ENCODE data around the gene PDSS2. TPM values are rescaled to one million over a fixed set of nuclear protein-coding genes. Genes with fewer than 3 reads are reported as not detected.

The PDSS2 gene
- total RNA-seq (2012; rRNA removed) (8.6 and 8.9 TPM in 2 replicates), polyA plus RNA-seq (2012; rRNA removed) (9.2 and 10.1 TPM in 2 replicates), Bru-seq, nascent RNA (percentile 68 among the genes with signal in this experiment), BruChase-seq, experiment 1, labeled RNA remaining after a 6-hour chase (percentile 77 among the genes with signal in this experiment), BruChase-seq, experiment 2, labeled RNA remaining after a 2-hour chase (percentile 66 among the genes with signal in this experiment)
- polyA plus RNA-seq (2012; cell fraction: cytosol; rRNA removed) = 6.2 and 8.7 TPM in 2 replicates
- 4.5 and 4.9 TPM in 2 replicates for polyA plus RNA-seq (2012; cell fraction: nucleus; rRNA removed; ENCODE audit: low replicate concordance)
- long read RNA-seq, transcript PDSS2-202 (8 exons, 3,540 nt) = major isoform, 15 of 25 reads
- long read RNA-seq, partial matches to known transcripts = 2 of 25 reads
- long read RNA-seq, other reads (novel, unspliced or antisense) = 6 of 25 reads

- Histone ChIP-seq H3K14ac (replicated peaks; ENCODE audit: low read depth, low read length) (peak within 1 kb of the TSS; percentile 78), H3K23ac (ENCODE audit: low read depth, low read length) (peak within 1 kb of the TSS; percentile 79), H3K9me1 (ENCODE audit: insufficient read depth, low read length) (peaks cover 5% of the 10 kb centered on the region; the same call in 1 of the 2 replicates), H3K56ac (ENCODE audit: extremely low read depth, insufficient read depth, low read length) (peak within 1 kb of the TSS; percentile 76), H2AK5ac (ENCODE audit: low read depth, low read length) (peak within 1 kb of the TSS; percentile 17; the same call in 1 of the 2 replicates), H3K79me1 (ENCODE audit: low read depth in 1 of 2, low read length in 2 of 2) (peaks cover 16 to 20% of the 10 kb centered on the region in 2 experiments), H2BK15ac (ENCODE audit: low read depth, low read length) (peak within 1 kb of the TSS; percentile 41; the same call in 1 of the 3 replicates), H4K20me1 (ENCODE audit: insufficient read depth, low read length) (no peaks in the 10 kb centered on the region), H2BK5ac (ENCODE audit: low read depth, low read length, poor library complexity, severe bottlenecking) (peak within 1 kb of the TSS; percentile 68), H2AFZ (replicated peaks; ENCODE audit: low read length, poor library complexity) (peak within 1 kb of the TSS; percentile 97), H3K27me3 (ENCODE audit: control insufficient read depth, insufficient read depth, low read length) (no peaks in the 10 kb centered on the region), H3K18ac (ENCODE audit: low read depth, low read length) (peak within 1 kb of the TSS; percentile 31), H3K4me3 (ENCODE audit: insufficient read depth, low read depth, low read length) (peak within 1 kb of the TSS; percentile 85), H2AK9ac (replicated peaks; ENCODE audit: low read depth, low read length, poor library complexity) (peak within 1 kb of the TSS; percentile 92), H3K4ac (ENCODE audit: low read depth, low read length) (peak within 1 kb of the TSS; percentile 78), H3K4me2 (ENCODE audit: low read depth, low read length) (peak within 1 kb of the TSS; percentile 91), H4K8ac (ENCODE audit: low read depth in 2 of 2, low read length in 2 of 2) (peak within 1 kb of the TSS; percentile 92 to 94), H3K4me1 (ENCODE audit: control insufficient read depth, insufficient read depth, low read length) (0 out of 2 replicates have a peak, but pooled peaks cover 2% of the 10 kb centered on the region), H4K5ac (ENCODE audit: low read depth, low read length) (peak within 1 kb of the TSS; percentile 93), H4K91ac (ENCODE audit: insufficient read depth, low read depth, low read length) (peak within 1 kb of the TSS; percentile 43), H3K27ac (ENCODE audit: insufficient read depth, low read length) (peak within 1 kb of the TSS; percentile 76), H2BK120ac (ENCODE audit: low read depth, low read length) (peak within 1 kb of the TSS; percentile 48), H3K36me3 (ENCODE audit: control insufficient read depth, insufficient read depth, low read length) (no peaks in the 10 kb centered on the region), H2BK20ac (ENCODE audit: low read depth, low read length) (no peak within 1 kb of the TSS), H3K9me3 (ENCODE audit: control insufficient read depth, insufficient read depth, low read length) (no peaks in the 10 kb centered on the region), H3K9ac (ENCODE audit: low read depth, low read length) (peak within 1 kb of the TSS; percentile 83)
- WGBS, 2 experiments (ENCODE audit: extremely low coverage in 2 of 2, insufficient read length in 1 of 2) = 1% methylated on average over 18 of the region's 46 CpGs; no CpG with 5 or more reads in 1 of the 2 experiments
- CTCF ChIA-PET = interaction anchor here (0.6 to 3.3 kb wide), 9 partner anchors 13 to 324 kb away, joined by 3 to 23 read pairs (median 4); partner anchors contain the start of gene SOBP
- POLR2A ChIA-PET (ENCODE audit: unreplicated experiment) = interaction anchor here (0.5 to 1.2 kb wide), 4 partner anchors 15 to 1687 kb away, joined by 3 read pairs; no protein-coding TSS in a partner anchor
- ATAC-seq (ENCODE audit: low read depth) (peak; percentile 99), DNase-seq (peak; percentile 95)
- intact Hi-C loops (cut with micrococcal nuclease) (loop anchor here (2.0 to 5.0 kb wide), 3 partner anchors 141 to 327 kb away; no protein-coding TSS in a partner anchor), dilution Hi-C loops (cut with HindIII; ENCODE audit: low sequenced_read_pairs, unreplicated experiment) (no loop called here), in situ Hi-C loops (cut with MboI; ENCODE audit: low sequenced_read_pairs) (no loop called here)
- no TSS peak for BruUV-seq (replicated peaks)
- TF ChIP-seq MAZ (IDR thresholded peaks at IDR 0.05; ENCODE audit: borderline replicate concordance, low read depth, low read length) (peak; percentile 51; the same call in 1 of the 2 replicates), USF2 (IDR thresholded peaks at IDR 0.05; ENCODE audit: low read depth, low read length) (no peak), MAFK (IDR thresholded peaks at IDR 0.05; ENCODE audit: low read depth, low read length) (no peak), MXI1 (IDR thresholded peaks at IDR 0.05; ENCODE audit: borderline replicate concordance, low read depth, low read length) (no peak), NFE2L2 (IDR thresholded peaks at IDR 0.05; ENCODE audit: low read depth, low read length) (no peak), FOS (IDR thresholded peaks at IDR 0.05; ENCODE audit: low read depth, low read length) (no peak), POLR2A (IDR thresholded peaks at IDR 0.05; ENCODE audit: low read depth, low read length) (peak; percentile 58; the same call in 1 of the 2 replicates), CEBPB (IDR thresholded peaks at IDR 0.05; ENCODE audit: low read depth, low read length) (no peak), BHLHE40 (IDR thresholded peaks at IDR 0.05; ENCODE audit: low read depth, low read length) (no peak), SMC3 (IDR thresholded peaks at IDR 0.05; ENCODE audit: low read depth, low read length) (peak; percentile 29; the same call in 1 of the 2 replicates), CTCF (conservative IDR thresholded peaks at IDR 0.05; ENCODE audit: low read depth, low read length) (peak; percentile 63), RFX5 (IDR thresholded peaks at IDR 0.05; ENCODE audit: low read depth, low read length) (no peak)
Observed at GRCh38 chr6:107459283-107460082, at the start of gene PDSS2. Gene PDSS2, minus strand, starts transcription at chr6:107459564. Its CDS starts 279 bp downstream, at chr6:107459285.

Measured in IMR-90 (cell line).